ENCODE data around the gene CDH4.

The CDH4 gene

DNA sequence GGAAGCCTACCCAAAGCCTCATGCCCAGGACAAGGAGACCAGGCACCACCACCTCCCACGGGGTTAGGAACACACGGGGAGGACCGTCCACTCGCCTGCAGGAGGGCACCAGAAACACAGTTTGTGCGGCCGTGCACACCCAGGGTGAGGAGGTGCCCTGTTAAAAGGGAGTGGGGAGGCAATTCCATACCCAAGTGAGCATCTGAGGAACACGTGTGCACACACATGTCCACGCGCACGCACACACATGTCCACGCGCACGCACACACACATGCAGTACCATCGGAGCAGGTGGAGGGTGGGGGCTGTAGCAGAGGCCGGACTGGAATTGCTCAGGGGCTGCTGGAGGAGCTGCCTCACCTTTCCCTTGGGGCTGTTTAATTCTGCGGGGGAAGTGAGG, 554.3 kb downstream of the CDH4 start:
- no peak for DNase-seq (ENCODE audit: low read depth)

GRCh38 chr20:61806995-61807394, 554.9 kb downstream of the CDH4 start:
- no peak for DNase-seq (ENCODE audit: low read depth)

- no peak for DNase-seq (ENCODE audit: low read depth)
Measured at GRCh38 chr20:61807471-61808160, 555.6 kb downstream of the CDH4 start.

DNA sequence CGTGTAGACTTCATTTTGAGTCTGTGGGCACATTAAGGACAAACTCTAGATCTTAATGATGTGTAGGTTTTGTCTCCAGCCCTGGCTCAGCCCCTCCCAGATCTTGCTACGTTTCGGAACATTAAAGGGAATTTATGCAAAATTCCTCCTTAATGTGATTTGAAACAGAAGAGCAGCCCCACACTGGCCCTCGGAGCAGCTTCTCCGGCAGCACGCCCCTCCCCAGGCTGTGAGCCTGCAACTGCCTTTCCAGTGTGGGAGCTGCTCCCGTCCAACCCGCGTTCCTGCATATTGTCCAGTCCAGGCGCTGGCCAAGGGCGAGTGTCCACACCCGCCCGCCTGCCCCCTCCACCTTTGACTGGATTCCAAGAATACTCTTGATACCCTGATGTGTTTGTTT, 556.4 kb downstream of the CDH4 start:
- DNase-seq (ENCODE audit: low read depth), result no peak

- no peak for DNase-seq (ENCODE audit: low read depth)
Measured at GRCh38 chr20:61809006-61809770, 557.1 kb downstream of the CDH4 start.

- no peak for DNase-seq (ENCODE audit: low read depth)
Measured at GRCh38 chr20:61810066-61810737, 558.1 kb downstream of the CDH4 start.

- no peak for DNase-seq (ENCODE audit: low read depth)
Measured at GRCh38 chr20:61810738-61811135, 558.7 kb downstream of the CDH4 start.

DNA sequence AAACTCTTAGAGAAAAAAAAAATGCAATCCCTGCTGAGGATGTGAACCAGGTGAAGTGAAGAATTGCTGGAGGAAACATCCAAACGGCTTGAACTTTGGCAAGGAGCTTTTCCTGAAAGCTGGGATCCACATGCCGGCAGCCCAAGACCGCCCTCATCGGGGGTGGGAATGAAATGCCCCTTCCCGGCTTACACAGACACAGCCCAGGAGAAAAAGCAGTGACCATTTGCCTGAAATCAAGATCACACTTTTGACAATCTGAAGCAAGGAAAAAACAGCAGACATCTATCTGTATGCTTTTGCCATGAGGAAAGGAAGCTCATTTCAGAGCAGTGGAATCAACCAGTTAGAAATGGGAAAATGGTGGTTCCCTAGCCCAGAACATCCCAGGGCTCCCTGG, 559.1 kb downstream of the CDH4 start:
- DNase-seq (ENCODE audit: low read depth), result no peak

DNA sequence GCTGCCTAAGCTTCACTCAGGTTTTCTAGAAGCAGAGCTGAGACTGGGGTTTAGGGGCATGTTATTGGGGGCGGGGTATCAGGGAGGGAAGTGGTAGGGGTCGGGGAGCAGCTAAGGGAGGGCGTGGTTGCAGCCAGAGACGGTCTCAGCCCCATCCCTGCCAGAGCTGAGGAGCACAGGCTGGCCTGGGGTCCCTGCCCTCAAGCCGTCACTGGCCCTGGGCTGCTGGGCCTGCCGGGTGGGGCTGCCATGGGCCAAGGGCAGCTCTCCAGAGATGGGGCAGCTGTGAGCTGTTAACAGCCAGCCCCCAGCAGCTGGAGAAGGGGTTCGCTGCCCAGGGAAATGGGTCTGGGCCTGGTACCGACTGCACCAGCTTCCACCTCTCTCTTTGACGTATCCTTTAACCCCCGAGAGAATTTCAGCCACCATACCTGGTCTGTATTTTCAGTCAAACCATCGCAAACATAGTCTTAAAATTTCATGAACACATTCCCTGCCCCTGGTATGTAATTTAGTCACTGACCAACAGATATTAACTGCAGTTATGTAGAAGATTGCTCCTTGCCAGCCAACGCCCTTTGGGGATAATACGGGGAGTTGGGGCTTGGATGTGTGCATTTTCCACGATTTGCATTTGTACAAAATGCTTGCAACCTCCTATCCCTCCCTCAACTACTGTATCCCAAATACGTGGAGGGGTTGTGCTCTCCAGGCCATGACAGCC, 560.2 kb downstream of the CDH4 start:
- no peak for DNase-seq (ENCODE audit: low read depth)

GRCh38 chr20:61812845-61813485, 560.9 kb downstream of the CDH4 start:
- DNase-seq (ENCODE audit: low read depth), result no peak

DNA sequence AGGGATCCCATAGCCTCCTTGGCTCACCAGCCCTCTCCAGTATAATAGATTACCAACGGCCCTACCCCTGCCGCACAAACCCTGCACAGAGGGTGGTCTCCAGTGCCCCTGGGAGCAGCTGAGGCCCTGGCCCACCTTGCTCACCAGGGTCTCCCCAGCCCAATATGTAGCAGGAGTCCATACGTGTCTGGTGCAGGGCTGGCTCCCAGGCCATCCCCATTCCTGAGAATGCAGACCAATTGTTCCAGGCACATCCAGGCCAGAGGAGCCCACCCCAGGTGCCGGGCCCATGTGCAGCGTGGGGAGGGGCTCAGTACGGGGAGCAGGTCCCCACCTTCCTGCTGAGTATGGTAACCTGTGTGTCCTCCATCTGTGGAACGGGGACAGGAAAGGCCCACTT, 561.7 kb downstream of the CDH4 start:
- DNase-seq (ENCODE audit: low read depth), result no peak

DNA sequence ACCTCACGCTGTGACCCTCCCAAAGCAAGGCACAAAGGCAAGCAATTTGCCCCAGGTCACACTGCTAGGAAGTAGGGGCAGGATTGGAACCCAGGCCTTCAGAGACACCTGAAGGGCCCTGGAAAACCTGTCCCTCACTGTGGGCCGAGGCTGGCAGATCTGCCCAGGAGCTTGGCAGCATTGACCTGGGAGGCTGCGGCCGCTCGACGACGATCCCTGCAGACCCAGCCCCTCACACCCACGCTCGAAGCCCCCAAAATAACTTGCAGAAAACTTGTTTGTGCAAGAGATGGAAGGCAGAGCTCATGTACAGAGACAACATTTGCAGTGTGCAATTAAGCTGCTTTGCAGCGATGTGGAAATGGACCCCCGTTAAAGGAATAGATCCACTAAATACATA, 562.2 kb downstream of the CDH4 start:
- DNase-seq (ENCODE audit: low read depth), result no peak

DNA sequence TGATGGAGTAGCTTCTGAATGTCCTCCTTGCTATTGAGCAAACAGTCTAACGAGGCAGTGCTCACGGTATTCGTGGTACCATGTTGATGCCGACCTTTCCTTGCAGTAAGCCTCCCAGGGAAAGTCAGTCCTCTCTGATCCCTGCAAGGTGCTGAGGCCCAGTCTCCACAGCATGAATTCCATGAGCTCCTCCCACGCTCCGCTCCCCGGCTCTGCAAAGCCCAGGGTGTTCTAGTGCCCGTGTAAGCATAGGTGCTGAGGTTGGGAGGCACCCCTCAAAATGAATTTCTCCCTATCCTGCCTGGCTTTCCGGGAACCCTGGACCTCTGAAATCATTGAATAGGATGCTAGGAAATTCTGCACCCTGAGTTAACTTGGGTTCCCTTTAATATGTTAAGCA, 562.7 kb downstream of the CDH4 start:
- DNase-seq (ENCODE audit: low read depth), result no peak

DNA sequence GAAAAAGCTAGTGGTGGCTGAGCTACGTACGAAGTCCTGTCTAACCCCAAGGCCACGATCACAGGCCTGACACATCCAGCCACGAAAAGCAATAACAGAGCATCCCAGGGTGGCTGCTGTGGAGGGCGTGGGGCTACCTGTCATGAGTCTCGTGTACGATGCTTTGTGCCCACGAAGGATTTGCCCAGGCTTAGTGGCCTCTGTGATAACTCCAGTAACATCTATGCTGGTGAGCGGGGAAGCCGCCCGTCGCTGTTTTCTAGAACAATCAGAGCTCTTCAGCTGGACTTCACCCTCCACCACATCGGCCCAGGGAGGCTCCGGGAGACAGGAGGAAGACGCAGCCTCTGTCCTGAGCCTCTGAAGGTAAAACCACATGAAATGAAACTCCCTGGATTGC, 563.1 kb downstream of the CDH4 start:
- no peak for DNase-seq (ENCODE audit: low read depth)

- no peak for DNase-seq (ENCODE audit: low read depth)
Measured at GRCh38 chr20:61815678-61816077, 563.6 kb downstream of the CDH4 start.

DNA sequence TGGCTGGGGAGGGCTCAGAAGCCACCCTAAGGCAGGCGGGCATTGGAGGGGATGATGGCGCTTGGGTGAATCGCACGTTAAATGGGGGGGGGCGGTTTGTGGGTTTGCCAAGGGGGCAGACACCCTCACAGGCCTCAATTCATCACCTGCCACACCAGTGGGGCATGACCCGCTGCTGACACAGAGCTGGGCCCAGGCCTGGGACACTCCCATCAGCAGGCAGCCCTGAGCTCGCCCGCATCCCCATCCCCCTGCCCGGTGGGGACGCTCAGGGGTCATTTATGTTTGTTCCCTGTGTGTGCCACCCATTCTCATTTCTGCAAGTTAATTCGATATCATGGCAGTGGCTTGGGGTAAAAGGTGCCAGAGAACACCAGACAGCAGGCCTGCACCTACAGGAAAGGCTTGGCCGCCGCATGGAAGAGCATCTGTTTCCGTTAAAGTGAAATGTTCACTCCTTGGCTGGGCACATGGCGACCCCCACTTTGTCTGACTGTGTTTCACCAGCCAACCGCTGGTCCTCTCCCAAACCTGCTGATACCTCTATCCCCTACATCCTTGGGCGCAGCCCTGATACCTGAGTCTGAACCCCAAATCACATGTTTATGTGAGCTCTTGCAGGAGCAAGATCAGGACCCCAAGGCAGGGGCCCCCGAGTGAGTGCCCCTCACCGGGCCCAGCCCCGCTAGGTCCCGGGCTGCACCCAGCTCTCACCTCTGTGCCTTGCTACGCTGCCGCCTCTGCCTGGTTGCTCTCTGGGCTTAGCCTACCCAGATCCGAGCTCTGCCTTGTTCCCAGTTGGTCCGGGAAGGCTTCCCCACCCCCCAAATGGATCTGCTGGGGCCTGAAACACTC, 564.8 kb downstream of the CDH4 start:
- DNase-seq (ENCODE audit: low read depth), result no peak

- no peak for DNase-seq (ENCODE audit: low read depth)
Measured at GRCh38 chr20:61817575-61817974, 565.5 kb downstream of the CDH4 start.

- no peak for DNase-seq (ENCODE audit: low read depth)
Measured at GRCh38 chr20:61818746-61819573, 566.9 kb downstream of the CDH4 start.

- no peak for DNase-seq (ENCODE audit: low read depth)
Measured at GRCh38 chr20:61819574-61819846, 567.4 kb downstream of the CDH4 start.

Data from fibroblast of the conjunctiva (primary cell).